GM12878 (cell line): ENCODE data around the gene ATP6V1A. TPM values are rescaled to one million over a fixed set of nuclear protein-coding genes. Genes with fewer than 3 reads are reported as not detected.

Experiments
- ATAC-seq: fragments of 200-7000 bp; cut with Tn5 transposase; 3 replicates; pipeline ENCODE4 v1.9.1; 2020; ENCODE audit warnings: mild to moderate bottlenecking, moderate library complexity
- BruUV-seq: library from RNA; stranded (reverse); fragments of 400-500 nt; replicated peaks from 2 replicates; lab custom pipeline; 2021; lab: Mats Ljungman, UMichigan
- CTCF ChIA-PET: fragments of 300-600 bp; sonication (Branson Sonifier 250); formaldehyde crosslinking; extraction: SDS; loops from one replicate; lab custom pipeline; 2021; ENCODE audit warnings: inconsistent platforms; lab: Yijun Ruan, JAX
- POLR2A ChIA-PET: fragments of 350-600 bp; formaldehyde crosslinking; extraction: SDS; loops from one replicate; lab custom pipeline; 2021; ENCODE audit warnings: inconsistent platforms; lab: Charles Lee
- RAD21 ChIA-PET: fragments of 300-600 bp; sonication (Branson Sonifier 250); formaldehyde crosslinking; loops from one replicate; lab custom pipeline; 2023; ENCODE audit warnings: antibody characterized with exemption; ENCODE audit not compliant: unreplicated experiment; lab: Charles Lee
- SMC1A ChIA-PET: fragments of 300-600 bp; sonication (Branson Sonifier 250); formaldehyde crosslinking; loops from one replicate; lab custom pipeline; 2023; ENCODE audit not compliant: unreplicated experiment, uncharacterized antibody; lab: Charles Lee
- DNase-seq: peaks from one replicate; pipeline ENCODE4 v3.0.0-alpha.2; 2011; ENCODE audit warnings: low read depth, low spot score
- FAIRE-seq: peaks from 3 replicates; lab custom pipeline; 2011; peaks lifted over from hg19 to GRCh38; lab: Jason Lieb, UNC
- H2AFZ ChIP-seq: 2 replicates; pipeline ENCODE4 v1.6.0; 2011; ENCODE audit warnings: low read depth, low read length, control low read depth; ENCODE audit not compliant: control insufficient read depth
- H3K27ac ChIP-seq: 2 replicates; pipeline ENCODE4 v1.5.1; 2011; ENCODE audit warnings: control low read depth; ENCODE audit not compliant: control insufficient read depth, insufficient read depth
- H3K27me3 ChIP-seq, 2 experiments: replicated peaks in 1 of 2; 2 replicates each; pipeline versions ENCODE4 v1.6.0 to v1.6.1; 2011; ENCODE audit warnings: low read length in 1 of 2; ENCODE audit not compliant: control insufficient read depth in 2 of 2, insufficient read depth in 2 of 2
- H3K36me3 ChIP-seq, 2 experiments: 2 replicates each; pipeline ENCODE4 v1.5.1; 2011; ENCODE audit warnings: low read length in 1 of 2; ENCODE audit not compliant: control insufficient read depth in 2 of 2, insufficient read depth in 2 of 2
- H3K4me1 ChIP-seq: 2 replicates; pipeline ENCODE4 v1.6.1; 2011; ENCODE audit warnings: mild to moderate bottlenecking, low read length, moderate library complexity, mixed read lengths; ENCODE audit not compliant: control insufficient read depth, insufficient read depth
- H3K4me2 ChIP-seq: 2 replicates; pipeline ENCODE4 v1.6.0; 2011; ENCODE audit warnings: control low read depth; ENCODE audit not compliant: control insufficient read depth, insufficient read depth
- H3K4me3 ChIP-seq: fragments of 200-600 bp; sonication (generic); 2 replicates; pipeline ENCODE4 v1.5.1; 2016
- H3K79me2 ChIP-seq: 2 replicates; pipeline ENCODE4 v1.6.0; 2011; ENCODE audit warnings: low read length; ENCODE audit not compliant: control insufficient read depth, insufficient read depth
- H3K9ac ChIP-seq: 2 replicates; pipeline ENCODE4 v1.8.0; 2011; ENCODE audit warnings: low read length, control low read depth, mixed read lengths; ENCODE audit not compliant: control insufficient read depth, insufficient read depth
- H3K9me3 ChIP-seq: replicated peaks from 3 replicates; pipeline ENCODE4 v1.5.1; 2011; ENCODE audit warnings: mild to moderate bottlenecking, low read length; ENCODE audit not compliant: control insufficient read depth, insufficient read depth
- H4K20me1 ChIP-seq: 2 replicates; pipeline ENCODE4 v1.6.0; 2011; ENCODE audit not compliant: control insufficient read depth, insufficient read depth
- BACH1 ChIP-seq: fragments of 450-650 bp; IDR thresholded peaks from 2 replicates; pipeline ENCODE4 v1.6.1; 2017; ENCODE audit warnings: mild to moderate bottlenecking, borderline replicate concordance
- BCLAF1 ChIP-seq: fragments of 450-650 bp; IDR thresholded peaks from 2 replicates; pipeline ENCODE4 v1.6.1; 2017; ENCODE audit warnings: antibody characterized with exemption, mild to moderate bottlenecking, moderate library complexity
- IKZF1 ChIP-seq: fragments of 450-650 bp; conservative IDR thresholded peaks from 2 replicates; pipeline ENCODE4 v1.6.1; 2017; ENCODE audit warnings: antibody characterized with exemption, mild to moderate bottlenecking
- IKZF2 ChIP-seq, 2 experiments: fragments of 450-650 bp; IDR thresholded peaks; 2 replicates each; pipeline ENCODE4 v1.6.1; 2017; ENCODE audit warnings: mild to moderate bottlenecking in 2 of 2, moderate library complexity in 2 of 2
- MAX ChIP-seq: IDR thresholded peaks from 2 replicates; pipeline ENCODE4 v1.6.1; 2012; ENCODE audit warnings: low read depth, low read length, improper control_type of control experiment
- RUNX3 ChIP-seq: IDR thresholded peaks from 2 replicates; pipeline ENCODE4 v1.6.1; 2012; ENCODE audit warnings: low read length, inconsistent platforms
- SIN3A ChIP-seq: IDR thresholded peaks from 2 replicates; pipeline ENCODE4 v1.6.1; 2012; ENCODE audit warnings: low read depth, low read length, improper control_type of control experiment
- WGBS: methylation state at CpG from one replicate; pipeline ENCODE4 v1.1.6; 2016; ENCODE audit warnings: low lambda C conversion rate; ENCODE audit not compliant: insufficient replicate concordance, insufficient coverage; ENCODE audit errors: missing lambda C conversion rate; 5-methylcytosine and 5-hydroxymethylcytosine counted together
- in situ Hi-C: fragments of 300-500 bp; cut with MboI; formaldehyde crosslinking; loops from 9 replicates; pipeline ENCODE4 v1.14.3; 2018; ENCODE audit warnings: mixed read lengths
- intact Hi-C: fragments of 100-400 bp; cut with micrococcal nuclease; formaldehyde crosslinking; loops from one replicate; pipeline ENCODE4 v1.14.2; 2022; ENCODE audit not compliant: unreplicated experiment
- polyA plus RNA-seq, 11 experiments: library from polyadenylated mRNA; depleted of rRNA in 4 of 11; unstranded in 6 of 11; stranded (reverse) in 5 of 11; fragments of >200 nt; fragmentation: Nextera tagmentation in 4 of 11; fragmentation: Illumina TruSeq in 1 of 11; extraction: Ambion mirVana in 4 of 11; extraction: Trizol in 1 of 11; gene quantifications; 1 replicate in 1 of 11; 2 replicates in 10 of 11; pipeline versions ENCODE4 v1.2.1 to v1.2.3, GENCODE V29; 2011 to 2016; ENCODE audit warnings: inconsistent platforms in 2 of 11, missing spikeins in 2 of 11, low read depth in 1 of 11
- total RNA-seq, 4 experiments: library from RNA; depleted of rRNA in 3 of 4; stranded (reverse); fragments of >200 nt in 3 of 4; fragmentation: Illumina TruSeq in 1 of 4; extraction: Trizol in 1 of 4; gene quantifications; 2 replicates each; pipeline versions ENCODE4 v1.2.1 to v1.2.3, GENCODE V29; 2013 to 2021

ATP6V1A gene
- total and polyA plus RNA-seq, 10 of the 15 experiments (the other 5 are each of a cell fraction or from before 2014, with no cell fraction given), result 22.4 to 65.8 (median 47.7) TPM

- BruUV-seq, result no TSS peak
- Histone ChIP-seq H3K36me3 (no peaks in the 10 kb centered on the region; a peak in 1 of 4 replicates), H3K9ac (peak overlapping the region; percentile 94), H2AFZ (peak overlapping the region; percentile 89), H3K27ac (peak overlapping the region; percentile 81), H3K4me3 (peak overlapping the region; percentile 88), H3K79me2 (peaks cover 21% of the 10 kb centered on the region), H3K9me3 (no peaks in the 10 kb centered on the region), H4K20me1 (no peaks in the 10 kb centered on the region), H3K27me3 (no peaks in the 10 kb centered on the region), H3K4me2 (peak overlapping the region; percentile 95), H3K4me1 (peaks cover 8% of the 10 kb centered on the region; the same call in 1 of the 2 replicates)
- no peak for ATAC-seq
- no peak for DNase-seq
- WGBS, result 15% methylated on average over 10 of the region's 10 CpGs
- in situ Hi-C loops (no loop called here), intact Hi-C loops (no loop called here)
- TF ChIP-seq MAX (no peak), RUNX3 (peak; percentile 48), IKZF1 (peak; percentile 41; the same call in 1 of the 2 replicates), SIN3A (0 out of 2 replicates have a peak, but pooled peaks have one; percentile 30), IKZF2 (IDR thresholded peaks at IDR 0.05) (peak; percentile 44 to 46; a peak in 1 of 4 replicates), BACH1 (0 out of 2 replicates have a peak, but pooled peaks have one; percentile 16), BCLAF1 (no peak)
- ChIA-PET CTCF (interaction anchor here (0.9 to 3.3 kb wide), 5 partner anchors 32 to 202 kb away, joined by 3 to 18 read pairs (median 4); partner anchors contain the start of gene NAA50), SMC1A (interaction anchor here (1.2 to 1.4 kb wide), 2 partner anchors 33 to 120 kb away, joined by 3 read pairs; no protein-coding TSS in a partner anchor), POLR2A (interaction anchor here (1.5 kb wide), 1 partner anchor 44 kb away, joined by 6 read pairs; no protein-coding TSS in a partner anchor), RAD21 (interaction anchor here (0.7 to 1.2 kb wide), 3 partner anchors 41 to 275 kb away, joined by 3 read pairs; no protein-coding TSS in a partner anchor)
- FAIRE-seq, result no peak
These were observed 49.2 kb upstream of the ATP6V1A start for GRCh38 chr3:113697500-113698090.
